Dermis microvascular lymphatic vessel endothelial cell (primary cell): ENCODE data around the gene HBA1. TPM values are rescaled to one million over a fixed set of nuclear protein-coding genes. Genes with fewer than 3 reads are reported as not detected.
"Not testable (repeated sequence)": the region's sequence is repeated elsewhere in the genome, so short reads cannot be mapped to it uniquely, and the experiment has no call there.

Source experiments
- DNase-seq, 2 donors: peaks; one replicate each; pipeline versions ENCODE4 v3.0.0 to v3.0.0-alpha.2; 2010; ENCODE audit warnings: low read depth in 2 of 2
- total RNA-seq: library from RNA; depleted of rRNA; stranded (reverse); fragments of >200 nt; gene quantifications from 2 replicates; pipeline ENCODE4 v1.2.1, GENCODE V29; 2014

HBA1 gene
- total RNA-seq, 1 donor from 2014 or later = not detected

GRCh38 chr16:194516-194915 lies 18.0 kb downstream of the HBA1 start:
- DNase-seq = peak in 1 of 2 donors; percentile 55

- no peak for DNase-seq
Observed at GRCh38 chr16:200388-200787, 23.9 kb downstream of the HBA1 start.

GRCh38 chr16:203246-203645 lies 26.8 kb downstream of the HBA1 start:
- no peak for DNase-seq

GRCh38 chr16:204046-204445 lies 27.6 kb downstream of the HBA1 start:
- DNase-seq = not testable (repeated sequence)

GRCh38 chr16:209359-209758 lies 32.9 kb downstream of the HBA1 start:
- DNase-seq = not testable (repeated sequence)

GRCh38 chr16:211631-212180 lies 35.2 kb downstream of the HBA1 start:
- not testable (repeated sequence) for DNase-seq

- DNase-seq = no peak
Observed at GRCh38 chr16:212999-213398, 36.5 kb downstream of the HBA1 start.

GRCh38 chr16:220021-220420 lies 43.5 kb downstream of the HBA1 start:
- DNase-seq = no peak

Other genes with a start within 250 kb of the HBA1 start
- gene POLR3K, start 123.1 kb upstream of the HBA1 start, total RNA-seq = 4.9 and 5.7 TPM in 2 replicates
- 15.6 and 27.1 TPM in 2 replicates for gene SNRNP25, start 122.9 kb upstream of the HBA1 start, total RNA-seq
- gene RHBDF1, start 104.0 kb upstream of the HBA1 start, total RNA-seq = 14.5 and 22.6 TPM in 2 replicates
- 187 and 208 TPM in 2 replicates for gene MPG, start 98.5 kb upstream of the HBA1 start, total RNA-seq
- gene NPRL3, start 38.0 kb upstream of the HBA1 start, total RNA-seq = 3.2 and 8.0 TPM in 2 replicates
- not detected in 2 replicates for gene HBZ, start 24.0 kb upstream of the HBA1 start, total RNA-seq
- not detected in 2 replicates for gene HBM, start 10.7 kb upstream of the HBA1 start, total RNA-seq
- gene HBA2, start 3.8 kb upstream of the HBA1 start, total RNA-seq = 0.51 TPM in 1 of 2 replicates, not detected in the other
- gene HBQ1, start 3.8 kb downstream of the HBA1 start, total RNA-seq = 0.63 and 1.4 TPM in 2 replicates
- gene LUC7L, start 52.8 kb downstream of the HBA1 start, total RNA-seq = 27.6 and 31.2 TPM in 2 replicates
- gene FAM234A, start 58.1 kb downstream of the HBA1 start, total RNA-seq = 33.1 and 58.9 TPM in 2 replicates
- 0.26 and 0.38 TPM in 2 replicates for gene RGS11, start 99.3 kb downstream of the HBA1 start, total RNA-seq
- gene ARHGDIG, start 103.9 kb downstream of the HBA1 start, total RNA-seq = 0.13 TPM in 1 of 2 replicates, not detected in the other
- under 0.01 TPM in 1 of 2 replicates, not detected in the other for gene PDIA2, start 106.5 kb downstream of the HBA1 start, total RNA-seq
- gene AXIN1, start 176.0 kb downstream of the HBA1 start, total RNA-seq = 13.6 and 19.7 TPM in 2 replicates
- 60.3 and 77.0 TPM in 2 replicates for gene MRPL28, start 193.9 kb downstream of the HBA1 start, total RNA-seq
- 66.6 and 120 TPM in 2 replicates for gene PGAP6, start 205.3 kb downstream of the HBA1 start, total RNA-seq
- gene NME4, start 220.5 kb downstream of the HBA1 start, total RNA-seq = 45.4 and 50.3 TPM in 2 replicates
- gene DECR2, start 225.2 kb downstream of the HBA1 start, total RNA-seq = 11.4 and 19.2 TPM in 2 replicates
- 19.0 and 48.9 TPM in 2 replicates for gene RAB11FIP3, start 249.0 kb downstream of the HBA1 start, total RNA-seq